Erythroblast (primary cell): ENCODE measurements around the gene VSIG10L.

ENCODE experiments used
- GATA1 ChIP-seq: IDR thresholded peaks from 2 replicates; pipeline ENCODE4 v1.6.1; 2011; ENCODE audit warnings: low read depth, mild to moderate bottlenecking, control low read depth, low read length, moderate library complexity
- POLR2A ChIP-seq: IDR thresholded peaks from 2 replicates; pipeline ENCODE4 v1.6.1; 2011; ENCODE audit warnings: mild to moderate bottlenecking, low read length

GRCh38 chr19:51364200-51365106, 22.5 kb upstream of the VSIG10L start:
- TF ChIP-seq POLR2A (no peak), GATA1 (no peak)
